ENCODE data around the gene ZCWPW1.
"Not testable (repeated sequence)": the region's sequence is repeated elsewhere in the genome, so short reads cannot be mapped to it uniquely, and the experiment has no call there.

The ZCWPW1 gene

DNA sequence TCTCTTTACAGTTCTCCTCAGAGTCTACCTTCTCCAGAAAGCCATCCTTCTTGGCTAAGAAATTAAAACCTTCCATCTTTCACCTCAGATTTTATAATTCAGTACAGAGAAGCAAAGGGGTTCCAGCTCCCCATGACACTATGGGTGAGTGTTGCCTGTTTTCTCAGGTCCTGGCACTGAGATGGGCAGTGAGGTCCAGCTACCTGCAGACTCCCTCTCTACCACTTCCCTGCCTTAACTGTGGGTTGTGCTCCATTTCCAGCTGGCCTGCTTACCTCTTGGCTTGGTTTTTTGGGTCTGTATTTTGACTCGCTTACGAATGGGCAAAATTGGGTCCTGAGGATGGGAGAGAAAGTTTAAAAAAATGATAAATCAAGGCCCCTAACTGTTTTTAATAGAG, 26.3 kb downstream of the ZCWPW1 start:
- DNase-seq (ENCODE audit: low read depth in 2 of 3, low spot score in 2 of 3), result no peak

GRCh38 chr7:100401811-100402210, 26.7 kb downstream of the ZCWPW1 start:
- DNase-seq (ENCODE audit: low read depth in 2 of 3, low spot score in 2 of 3), result no peak

- DNase-seq (ENCODE audit: low read depth in 2 of 3, low spot score in 2 of 3), result no peak
Measured at GRCh38 chr7:100400656-100401055, 27.8 kb downstream of the ZCWPW1 start.

- no peak for DNase-seq (ENCODE audit: low read depth in 2 of 3, low spot score in 2 of 3)
Measured at GRCh38 chr7:100400041-100400440, 28.5 kb downstream of the ZCWPW1 start.

DNA sequence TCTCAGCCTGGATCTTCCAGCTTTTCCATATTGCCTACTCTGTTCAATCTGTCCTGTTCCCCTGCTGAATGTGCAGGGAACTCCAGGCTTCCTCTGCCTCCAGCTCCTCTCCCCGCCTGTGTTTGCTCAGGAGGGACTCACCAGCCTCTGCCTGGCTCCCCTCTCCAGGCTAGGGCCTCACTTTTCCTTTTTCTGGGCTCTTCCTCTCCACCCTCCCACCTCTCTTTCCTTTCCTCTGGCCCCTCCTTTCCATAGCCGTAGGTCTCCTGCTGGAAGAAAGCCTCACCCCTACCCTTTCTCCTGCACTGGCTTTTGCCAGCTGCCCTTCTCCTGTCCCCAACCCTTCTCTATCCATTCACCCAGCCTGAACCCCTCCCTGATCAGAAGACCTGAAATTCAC, 30.3 kb downstream of the ZCWPW1 start:
- no peak for DNase-seq (ENCODE audit: low read depth in 2 of 3, low spot score in 2 of 3)

- DNase-seq (ENCODE audit: low read depth in 2 of 3, low spot score in 2 of 3), result no peak
Measured at GRCh38 chr7:100397315-100398081, 31.0 kb downstream of the ZCWPW1 start.

DNA sequence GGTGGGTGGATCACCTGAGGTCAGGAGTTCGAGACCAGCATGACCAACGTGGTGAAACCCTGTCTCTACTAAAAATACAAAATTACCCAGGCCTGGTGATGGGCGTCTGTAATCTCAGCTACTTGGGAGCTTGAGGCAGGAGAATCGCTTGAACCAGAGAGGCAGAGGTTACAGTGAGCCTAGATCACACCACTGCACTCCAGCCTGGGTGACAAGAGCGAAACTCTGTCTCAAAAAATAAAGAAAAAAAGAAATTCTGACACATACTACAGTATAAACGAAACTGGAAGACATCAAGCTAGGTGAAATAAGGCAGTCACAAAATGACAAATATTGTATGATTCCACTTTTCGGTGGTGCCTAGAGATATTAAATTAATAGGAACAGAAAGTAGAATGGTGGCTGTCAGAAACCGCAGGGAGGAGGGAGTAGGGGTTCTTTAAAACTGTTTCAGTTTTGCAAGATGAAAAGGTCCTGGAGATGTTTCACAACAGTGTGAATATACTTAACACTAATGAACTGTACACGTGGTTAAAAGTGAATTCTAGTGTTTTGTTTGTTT, 32.0 kb downstream of the ZCWPW1 start:
- no peak for DNase-seq (ENCODE audit: low read depth in 2 of 3, low spot score in 2 of 3)

GRCh38 chr7:100394077-100394476, 34.4 kb downstream of the ZCWPW1 start:
- DNase-seq (ENCODE audit: low read depth in 2 of 3, low spot score in 2 of 3), result no peak

GRCh38 chr7:100393233-100393905, 35.1 kb downstream of the ZCWPW1 start:
- no peak for DNase-seq (ENCODE audit: low read depth in 2 of 3, low spot score in 2 of 3)

DNA sequence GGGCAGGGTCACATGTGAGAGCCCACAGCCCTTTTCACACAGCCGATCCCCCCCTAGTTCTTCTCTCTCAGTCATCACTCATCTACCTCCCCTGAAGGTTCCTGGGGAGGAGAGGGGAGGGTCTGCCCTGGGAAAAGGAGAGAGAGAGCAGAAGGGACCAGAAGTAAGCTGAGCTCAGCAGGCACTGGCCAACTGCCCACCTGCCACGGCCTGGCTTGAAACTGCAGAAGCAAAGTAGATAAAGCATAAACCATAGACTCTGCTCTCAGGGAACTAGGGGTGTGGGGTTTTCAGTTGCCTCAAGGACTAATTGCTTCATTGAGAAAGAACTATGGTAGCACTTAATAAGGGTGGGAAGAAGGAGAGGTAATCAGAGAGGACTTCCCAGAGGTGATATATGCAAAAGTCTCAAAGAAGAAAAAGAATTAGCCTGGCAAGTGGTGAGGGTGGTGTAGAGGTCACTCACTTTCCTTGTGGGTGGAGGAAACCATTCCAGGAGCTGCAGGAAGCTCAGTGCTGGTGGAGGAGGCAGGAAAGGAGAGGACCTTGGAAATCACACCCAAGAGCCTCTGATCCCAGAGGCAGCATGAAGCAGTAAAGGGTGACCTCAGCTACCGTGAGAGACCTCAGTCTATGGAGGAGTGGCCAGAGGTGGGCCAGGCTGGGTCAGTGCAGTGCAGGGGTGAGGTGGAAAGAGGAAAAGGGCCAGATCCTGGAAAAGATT, 38.1 kb downstream of the ZCWPW1 start:
- DNase-seq (ENCODE audit: low read depth in 2 of 3, low spot score in 2 of 3), result no peak

DNA sequence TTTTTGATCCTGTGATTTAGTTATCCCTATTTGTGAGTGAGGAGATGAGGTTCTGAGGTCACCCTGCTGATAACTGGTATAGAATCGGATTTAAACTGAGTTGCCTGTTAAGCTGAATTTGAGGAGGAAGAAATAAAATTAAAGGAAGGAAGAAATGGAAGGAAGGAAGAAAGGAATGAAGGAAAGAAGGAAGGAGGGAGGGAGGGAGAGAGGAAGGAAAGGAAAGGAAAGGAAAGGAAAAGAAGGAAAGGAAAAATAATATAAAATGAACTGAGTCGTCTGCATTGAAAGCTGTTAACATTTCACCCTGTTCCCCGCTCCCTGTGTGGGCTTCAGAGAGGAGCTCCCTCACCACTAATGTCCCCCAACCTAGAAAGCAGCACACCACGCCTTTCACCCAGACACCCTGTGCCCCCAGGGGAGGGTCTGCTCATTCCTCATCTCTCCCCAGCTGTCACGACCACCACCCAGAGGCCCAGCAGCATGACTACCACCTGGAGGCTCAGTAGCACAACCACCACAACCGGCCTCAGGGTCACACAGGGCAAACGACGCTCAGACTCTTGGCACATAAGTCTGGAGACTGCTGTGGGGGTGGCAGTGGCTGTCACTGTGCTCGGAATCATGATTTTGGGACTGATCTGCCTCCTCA, 38.9 kb downstream of the ZCWPW1 start:
- no peak for DNase-seq (ENCODE audit: low read depth in 2 of 3, low spot score in 2 of 3)

DNA sequence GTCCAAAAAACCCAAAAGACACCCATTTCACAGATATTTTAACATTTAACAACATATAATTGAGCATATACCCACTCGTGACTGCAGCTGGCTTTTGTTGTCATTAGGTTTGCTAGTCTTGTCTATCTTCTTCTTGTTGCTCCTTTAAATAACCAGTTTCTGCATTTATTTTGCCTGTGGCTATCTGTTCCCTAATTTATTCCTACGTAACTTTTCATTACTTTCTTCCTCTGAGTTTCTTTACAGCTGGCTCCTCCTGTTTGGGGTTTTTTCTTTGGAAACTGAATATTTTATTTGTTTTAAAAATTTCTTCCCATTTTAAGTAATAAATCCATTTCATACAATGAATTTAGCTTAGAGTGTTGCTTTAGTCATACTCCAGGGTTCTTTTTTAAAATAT, 40.8 kb downstream of the ZCWPW1 start:
- no peak for DNase-seq (ENCODE audit: low read depth in 2 of 3, low spot score in 2 of 3)

GRCh38 chr7:100386940-100387339, 41.6 kb downstream of the ZCWPW1 start:
- DNase-seq (ENCODE audit: low read depth in 2 of 3, low spot score in 2 of 3), result no peak

DNA sequence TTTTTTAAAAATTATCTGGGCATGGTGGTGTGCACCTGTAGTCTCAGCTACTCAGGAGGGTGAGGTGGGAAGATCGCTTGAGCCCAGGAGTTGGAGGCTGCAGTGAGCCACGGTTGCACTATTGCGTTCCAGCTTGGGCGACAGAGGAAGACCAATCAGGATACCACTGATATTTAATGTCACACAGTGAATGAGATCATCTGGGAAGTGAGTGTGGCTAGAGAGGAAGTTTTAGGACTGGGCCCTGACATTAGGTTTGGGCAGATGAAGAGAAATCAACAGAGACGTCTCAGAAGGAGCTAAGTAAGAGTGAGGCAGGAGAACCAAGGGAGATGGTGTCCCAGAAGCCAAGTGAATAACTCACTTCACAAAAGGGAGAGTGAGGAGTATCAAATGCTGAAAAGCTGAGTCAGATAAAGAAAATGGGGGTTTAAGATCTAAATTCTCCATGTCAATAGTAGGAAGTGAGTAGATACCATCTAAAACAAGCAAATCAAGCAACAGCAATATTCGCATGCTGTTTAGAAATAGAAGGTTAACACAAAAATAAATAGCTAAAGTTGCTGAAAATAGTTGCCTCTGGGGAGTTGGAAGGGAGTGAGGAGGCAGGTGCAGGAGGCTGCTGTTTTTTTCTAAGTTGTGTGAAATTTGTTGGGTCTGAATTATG, 43.7 kb downstream of the ZCWPW1 start:
- DNase-seq (ENCODE audit: low read depth in 2 of 3, low spot score in 2 of 3), result no peak

- not testable (repeated sequence) for DNase-seq (ENCODE audit: low read depth in 2 of 3, low spot score in 2 of 3)
Measured at GRCh38 chr7:100382234-100382853, 46.2 kb downstream of the ZCWPW1 start.

- not testable (repeated sequence) for DNase-seq (ENCODE audit: low read depth in 2 of 3, low spot score in 2 of 3)
Measured at GRCh38 chr7:100381531-100382233, 46.8 kb downstream of the ZCWPW1 start.

GRCh38 chr7:100380196-100380595, 48.3 kb downstream of the ZCWPW1 start:
- no peak for DNase-seq (ENCODE audit: low read depth in 2 of 3, low spot score in 2 of 3)

- no peak for DNase-seq (ENCODE audit: low read depth in 2 of 3, low spot score in 2 of 3)
Measured at GRCh38 chr7:100378114-100378755, 50.3 kb downstream of the ZCWPW1 start.

DNA sequence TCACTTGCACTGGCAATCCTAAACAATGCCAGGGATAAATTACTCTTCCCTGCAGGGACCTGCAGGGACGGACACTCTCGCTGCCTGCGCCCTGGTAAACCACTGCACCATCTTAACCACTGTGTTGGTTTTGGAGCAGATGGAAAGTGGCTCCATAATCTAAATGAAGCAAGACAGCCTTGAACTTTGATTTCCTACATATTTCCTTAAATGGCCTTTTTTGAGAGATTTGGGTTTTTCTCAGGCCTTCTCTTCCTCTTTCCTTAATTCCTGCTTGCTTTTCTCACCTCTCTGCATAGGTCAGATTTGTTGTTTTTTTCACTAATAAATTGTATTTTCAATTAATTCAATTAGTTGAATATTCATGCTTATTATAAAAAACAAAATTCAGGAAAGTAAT, 52.4 kb downstream of the ZCWPW1 start:
- DNase-seq (ENCODE audit: low read depth in 2 of 3, low spot score in 2 of 3), result no peak
